Stimulated activated CD8-positive, alpha-beta memory T cell treated with anti-CD3 and anti-CD28 coated beads, Interleukin-15, amount 100 ng/mL, for 48 hours (primary cell): Measurements from ENCODE around the gene CHN1.

Experiments
- DNase-seq, 2 donors: peaks; one replicate each; pipeline ENCODE4 v3.0.0-alpha.2; 2020; ENCODE audit warnings: low read depth in 2 of 2

CHN1 gene

DNA sequence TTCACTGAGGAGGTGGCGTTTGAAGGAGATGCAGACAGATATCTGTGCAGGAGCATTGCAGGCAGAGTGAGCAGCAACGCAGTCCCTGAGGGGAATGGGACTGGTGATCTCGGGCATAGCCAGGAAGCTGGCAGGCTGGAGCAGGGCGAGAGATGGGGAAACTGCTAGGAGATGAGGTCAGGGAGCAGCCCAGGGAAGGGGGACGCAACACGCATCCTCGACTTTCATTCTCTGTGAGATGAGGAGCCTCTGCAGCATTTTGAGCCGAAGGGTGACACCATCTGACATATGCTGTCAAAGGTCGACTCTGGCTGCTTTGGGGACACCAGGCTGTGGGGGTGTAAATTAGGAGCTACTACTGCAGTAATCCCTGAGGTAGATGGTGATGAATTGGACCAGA lies 236.6 kb downstream of the CHN1 start:
- DNase-seq: no peak

DNA sequence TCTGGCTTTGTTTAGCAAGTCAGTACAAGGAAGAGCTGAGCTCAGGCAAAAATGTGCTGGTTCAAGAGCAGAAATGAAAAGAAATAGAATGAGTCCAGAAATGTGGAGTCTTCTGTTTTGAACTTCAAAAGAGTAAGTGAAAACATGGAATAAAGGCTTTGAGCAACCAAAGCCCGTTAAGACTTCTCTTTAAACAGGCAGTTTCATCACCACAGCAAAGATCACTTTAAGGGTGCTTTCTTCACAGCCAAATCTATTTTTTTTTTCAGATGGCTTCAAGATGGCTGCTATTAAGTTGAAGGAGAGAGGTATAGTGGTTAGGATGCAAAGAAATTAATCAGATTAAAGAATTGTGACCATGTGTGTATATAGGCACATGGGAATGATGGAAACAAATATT lies 238.9 kb downstream of the CHN1 start:
- DNase-seq: no peak

DNA sequence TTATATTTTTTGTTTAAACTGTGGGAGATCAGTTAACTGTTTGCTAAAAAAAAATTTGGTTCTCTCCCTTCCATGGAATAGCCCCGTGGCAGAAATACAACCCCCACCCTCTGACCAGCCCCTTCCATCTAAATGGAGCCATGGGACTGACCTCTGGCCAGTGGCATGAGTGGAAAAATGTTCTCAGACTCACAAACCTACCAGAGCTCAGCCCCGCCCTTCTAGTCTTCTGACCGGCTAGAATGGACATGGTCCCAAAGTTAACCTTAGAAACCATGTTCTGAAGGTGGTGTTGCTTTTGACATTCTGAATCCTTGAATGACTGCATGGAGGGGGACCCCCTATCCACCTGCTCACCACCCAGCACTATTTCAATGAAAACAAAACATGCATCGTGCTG lies 239.6 kb downstream of the CHN1 start:
- no peak for DNase-seq

DNA sequence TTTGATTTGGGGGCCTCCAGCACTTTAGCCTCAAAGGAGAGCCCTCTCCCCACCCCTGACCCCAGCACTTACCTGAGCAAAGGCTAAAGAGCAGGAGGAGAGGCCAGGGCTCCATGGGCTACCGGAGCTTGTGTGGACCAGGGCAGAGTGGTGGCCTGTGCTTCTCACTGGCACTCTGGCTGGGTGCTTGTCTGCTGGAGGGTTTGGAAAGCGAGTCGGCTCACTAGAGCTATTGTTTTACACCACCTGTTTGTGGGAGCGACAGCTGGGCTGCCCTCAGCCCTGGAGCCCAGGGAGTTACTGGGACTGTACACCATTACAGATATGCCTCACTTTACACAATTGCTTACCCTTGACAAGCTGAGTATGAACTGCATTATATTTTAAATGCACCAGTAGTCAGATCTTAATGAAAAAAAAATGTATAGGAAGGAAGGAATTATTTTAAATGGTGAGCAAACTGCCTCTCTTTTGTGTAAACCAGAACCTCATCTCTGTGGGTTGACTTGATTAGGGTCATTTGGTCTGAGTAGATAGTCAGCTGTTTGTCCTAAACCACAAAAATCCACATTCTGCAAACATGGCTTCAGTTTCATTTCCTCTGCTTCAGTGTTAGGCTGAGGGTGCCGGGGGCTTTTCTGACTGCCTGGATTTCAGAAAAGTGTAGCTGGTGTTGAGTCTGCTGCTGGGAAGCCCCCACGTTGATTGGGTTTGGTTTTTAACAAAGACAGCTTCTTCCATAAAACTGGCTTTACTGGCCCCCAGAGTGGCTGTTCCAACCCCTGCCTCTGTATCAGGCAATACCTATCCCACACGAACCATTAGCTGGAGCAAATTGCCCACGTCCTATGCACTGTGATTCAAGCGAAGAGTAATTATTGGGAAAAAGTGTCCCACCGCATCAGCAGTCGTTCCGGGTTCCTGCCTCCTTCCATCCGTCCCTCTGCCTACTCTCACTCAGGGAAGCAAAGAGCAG lies 240.6 kb downstream of the CHN1 start, which contains the start of gene CHRNA1:
Gene CHRNA1, minus strand, starts transcription at position 193 of the 976 bp plus-strand sequence. Its CDS starts 78 bp downstream, at position 115.
- no peak for DNase-seq

DNA sequence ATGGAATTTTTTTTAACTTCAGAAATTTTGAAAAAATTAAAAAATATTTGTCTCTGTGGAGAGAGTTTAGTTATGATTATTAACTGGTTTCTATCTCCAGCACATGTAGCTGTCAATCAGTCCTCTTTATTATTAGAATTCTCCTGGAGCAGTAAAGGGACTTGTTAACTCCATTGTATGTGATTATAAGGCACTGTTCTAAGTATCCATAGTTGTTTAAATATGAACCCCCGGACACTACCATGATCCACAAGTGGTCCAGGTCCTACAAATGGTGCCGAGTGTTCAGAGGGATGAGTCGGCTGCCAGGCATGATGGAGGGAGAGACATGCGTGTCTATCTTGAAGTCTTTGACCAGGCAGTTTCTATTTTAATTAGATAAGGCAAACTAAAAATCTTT lies 241.4 kb downstream of the CHN1 start:
- no peak for DNase-seq

DNA sequence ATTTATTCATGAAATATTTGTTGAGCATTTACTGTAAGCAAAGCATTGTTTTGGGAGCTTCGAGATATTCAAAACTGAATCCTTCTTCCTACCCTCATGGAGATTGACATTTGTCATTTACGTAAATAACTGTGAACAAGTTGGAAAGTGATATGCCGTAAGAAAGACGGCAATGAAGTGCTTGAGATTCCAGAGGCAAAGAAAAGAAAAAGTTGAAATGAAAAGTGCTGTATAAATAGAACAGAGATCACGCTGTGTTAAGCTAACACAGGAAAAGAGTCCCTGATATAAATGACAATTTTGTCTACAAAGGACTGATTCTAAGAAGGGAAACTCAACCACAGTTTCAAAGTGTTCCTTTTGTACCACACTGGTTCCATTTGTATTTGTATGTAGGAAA lies 242.7 kb downstream of the CHN1 start:
- no peak for DNase-seq

DNA sequence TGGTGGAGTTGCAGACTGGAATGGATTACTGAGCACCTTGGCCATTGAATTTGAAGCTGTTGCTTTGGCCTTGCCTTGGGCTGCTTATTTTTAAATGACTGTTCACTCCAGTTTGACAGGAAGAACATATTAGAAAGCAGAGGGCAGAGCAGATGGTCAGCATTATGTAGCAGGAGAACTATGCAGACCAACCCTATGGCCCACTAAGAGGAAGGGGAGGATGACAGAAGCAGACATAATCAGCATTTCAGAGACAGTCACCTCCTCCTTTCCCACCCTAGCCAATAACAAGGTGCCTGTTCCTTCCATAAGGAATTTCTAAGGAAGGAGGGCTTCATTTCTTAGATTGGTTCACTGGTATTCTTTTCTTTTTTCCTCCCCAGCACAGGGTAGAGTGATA lies 243.3 kb downstream of the CHN1 start:
- DNase-seq: no peak

DNA sequence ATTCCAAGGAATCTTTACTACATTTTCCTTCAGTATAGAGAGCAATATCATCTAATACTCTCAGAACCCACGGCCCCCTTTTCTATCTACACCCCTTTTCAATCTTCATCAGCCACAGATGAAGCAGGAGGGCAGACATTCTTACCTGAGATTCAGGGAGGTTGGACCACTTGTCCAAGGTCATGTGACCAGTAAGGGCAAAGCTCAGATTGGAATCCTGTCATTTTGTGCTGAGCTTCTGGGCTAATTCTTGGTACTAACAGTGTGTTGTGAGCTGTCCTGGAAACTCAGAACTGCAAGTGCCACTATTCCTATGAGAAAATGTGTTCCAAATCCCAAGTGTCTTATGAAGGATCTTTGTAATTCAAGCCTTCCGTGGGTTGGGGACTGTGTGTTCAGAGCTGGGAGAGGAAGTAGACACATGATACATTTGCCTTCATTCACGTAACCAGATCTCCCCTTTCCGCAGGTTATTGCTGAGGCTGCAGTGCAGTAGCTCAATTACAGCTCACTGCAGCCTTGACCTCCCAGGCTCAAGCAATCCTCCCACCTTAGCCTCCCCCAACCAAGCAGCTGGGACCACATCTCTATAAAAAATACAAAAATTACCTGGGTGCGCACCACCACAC lies 244.2 kb downstream of the CHN1 start:
- DNase-seq: no peak

DNA sequence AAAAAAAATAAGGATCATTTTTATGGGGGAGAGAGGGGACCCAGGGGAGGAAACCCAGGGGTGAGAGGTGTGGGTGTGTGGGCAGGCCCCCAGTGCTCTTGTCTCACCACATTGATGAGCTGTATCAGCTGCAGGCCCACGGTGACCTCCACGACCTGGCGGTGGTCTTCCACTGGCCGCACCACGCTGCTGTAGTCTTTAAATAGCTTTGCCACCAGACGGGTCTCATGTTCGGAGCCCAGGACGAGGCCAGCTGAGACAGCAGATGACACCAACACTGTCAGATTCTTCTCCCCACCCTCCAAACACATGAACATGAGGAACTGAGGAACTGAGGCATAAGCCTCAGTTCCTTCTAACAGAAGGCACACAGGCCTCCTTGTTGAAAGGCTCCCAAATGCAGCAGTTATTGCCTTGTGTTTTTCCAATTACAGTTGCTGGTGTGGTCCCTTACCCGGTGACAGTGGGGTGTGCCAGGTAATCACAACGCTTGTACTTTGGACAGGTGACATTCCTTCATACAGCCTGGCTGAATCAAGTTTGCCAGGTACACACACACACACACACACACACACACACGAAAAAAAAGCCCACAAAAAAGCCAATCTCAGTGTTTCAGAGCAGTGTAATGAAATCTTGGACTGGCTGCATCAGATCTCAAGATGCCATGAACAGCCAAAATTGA lies 245.7 kb downstream of the CHN1 start:
- no peak for DNase-seq

DNA sequence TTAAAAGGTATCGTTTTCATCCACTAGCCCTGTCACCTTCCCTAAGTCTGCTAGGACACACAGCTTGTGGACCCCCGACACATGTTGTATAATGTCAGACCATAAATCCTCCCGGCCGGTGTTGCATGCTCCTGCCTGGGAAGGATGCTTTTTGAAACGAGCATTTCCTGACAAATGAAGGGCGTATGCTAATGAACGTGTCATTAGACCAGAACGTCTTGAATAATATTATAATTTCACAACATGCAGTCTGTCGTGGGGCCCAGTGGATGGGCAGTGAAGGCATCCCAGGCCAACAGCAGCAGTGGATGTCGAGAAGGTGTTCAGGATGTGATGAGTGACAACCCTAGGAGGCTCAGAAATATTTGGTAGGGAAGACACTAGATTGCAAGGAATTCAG lies 248.4 kb downstream of the CHN1 start:
- no peak for DNase-seq

DNA sequence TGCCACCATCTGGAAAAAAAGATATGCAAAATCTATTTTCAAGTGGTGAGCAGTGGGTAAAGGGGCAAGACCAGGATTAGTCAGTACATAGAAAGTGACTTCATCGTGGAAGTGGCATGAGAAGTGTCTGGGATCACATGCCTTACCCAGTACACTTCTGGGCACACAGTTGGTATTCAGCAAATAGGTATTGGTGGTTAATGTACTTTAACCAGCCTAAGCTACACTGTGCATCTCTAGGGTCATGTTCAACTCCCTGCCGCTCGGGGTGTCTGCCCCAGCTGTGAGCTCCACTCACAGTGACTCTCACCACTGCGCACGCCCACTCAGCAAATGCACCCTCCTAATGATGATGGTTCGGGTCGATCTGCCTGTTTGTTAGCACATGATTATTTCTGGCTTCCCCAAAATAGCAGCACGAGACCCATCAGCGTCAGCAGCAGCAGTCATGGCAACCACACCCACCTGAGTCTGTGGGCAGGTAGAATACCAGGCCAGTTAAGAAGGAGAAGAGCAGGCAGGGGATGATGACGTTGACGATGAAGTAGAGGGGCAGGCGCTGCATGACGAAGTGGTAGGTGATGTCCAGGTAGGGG lies 252.0 kb downstream of the CHN1 start:
- DNase-seq: no peak

DNA sequence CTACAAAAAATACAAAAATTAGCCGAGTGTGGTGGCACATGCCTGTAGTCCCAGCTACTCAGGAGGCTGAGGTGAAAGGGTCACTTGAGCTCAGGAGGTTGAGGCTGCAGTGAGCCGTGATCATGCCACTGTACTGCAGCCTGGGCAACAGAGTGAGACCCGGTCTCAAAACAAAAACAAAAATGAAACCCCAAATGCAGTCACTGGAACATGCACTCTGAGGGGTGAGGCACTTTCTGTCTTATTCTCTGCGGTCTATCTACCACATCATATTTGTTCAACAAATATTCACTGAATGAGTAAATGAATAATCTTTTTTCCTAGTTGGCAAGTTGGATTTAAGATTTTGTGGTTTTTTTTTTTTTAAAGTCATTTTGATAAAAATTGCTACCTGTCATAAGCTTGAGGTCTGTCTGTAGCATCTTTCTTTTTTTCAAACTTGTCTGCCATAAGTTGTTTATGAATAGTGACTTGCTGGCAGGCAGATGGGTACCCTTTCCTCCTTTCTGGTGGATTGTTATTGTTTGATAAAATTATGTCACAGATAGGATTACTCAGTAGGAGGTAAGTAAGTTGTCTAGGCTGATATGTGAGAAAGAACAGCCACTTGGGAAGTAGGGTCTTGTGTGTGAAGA lies 252.7 kb downstream of the CHN1 start:
- no peak for DNase-seq

DNA sequence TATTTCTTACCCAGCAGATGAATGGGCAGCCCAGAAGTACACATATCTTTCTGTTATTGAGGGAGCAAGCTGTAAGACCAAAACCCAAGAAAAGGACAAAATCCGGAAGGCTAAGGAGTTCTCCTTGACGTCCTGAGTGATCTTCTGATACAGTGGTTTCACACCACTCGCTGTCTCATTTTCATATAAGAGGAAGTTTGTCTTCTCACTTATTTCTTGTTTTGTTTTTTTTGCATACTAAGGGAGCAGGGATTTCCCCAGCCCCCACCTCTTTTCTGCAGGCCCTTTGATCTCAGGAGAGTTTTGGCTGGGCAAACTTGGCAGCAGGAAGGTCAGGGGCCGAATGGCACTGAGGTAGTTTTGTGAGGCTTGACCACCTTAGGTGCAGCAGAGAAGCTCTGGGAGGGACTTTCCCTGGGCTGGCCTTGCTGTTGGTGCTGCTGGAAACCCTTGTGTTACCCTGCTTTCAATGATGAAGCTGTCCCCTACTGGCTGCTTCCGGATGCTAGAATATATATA lies 254.2 kb downstream of the CHN1 start:
- DNase-seq: peak in 1 of 2 donors; percentile 40

DNA sequence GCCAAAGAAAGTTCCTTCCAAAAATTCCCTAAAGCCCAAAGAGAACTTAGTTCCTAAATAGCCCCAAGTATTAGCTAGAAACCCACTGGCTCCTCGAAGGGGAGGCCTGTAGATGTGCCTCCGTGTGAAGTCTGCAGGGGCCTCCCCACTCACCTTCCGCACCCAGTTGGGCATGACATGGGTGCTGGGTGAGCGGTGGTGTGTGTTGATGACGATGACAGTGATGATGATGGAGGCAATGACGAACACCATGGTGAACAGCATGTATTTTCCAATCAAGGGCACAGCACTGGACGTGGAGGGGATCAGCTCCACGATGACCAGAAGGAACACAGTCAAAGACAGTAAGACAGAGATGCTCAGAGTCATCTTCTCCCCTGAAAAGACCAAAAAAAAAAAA lies 255.4 kb downstream of the CHN1 start:
- DNase-seq: no peak

DNA sequence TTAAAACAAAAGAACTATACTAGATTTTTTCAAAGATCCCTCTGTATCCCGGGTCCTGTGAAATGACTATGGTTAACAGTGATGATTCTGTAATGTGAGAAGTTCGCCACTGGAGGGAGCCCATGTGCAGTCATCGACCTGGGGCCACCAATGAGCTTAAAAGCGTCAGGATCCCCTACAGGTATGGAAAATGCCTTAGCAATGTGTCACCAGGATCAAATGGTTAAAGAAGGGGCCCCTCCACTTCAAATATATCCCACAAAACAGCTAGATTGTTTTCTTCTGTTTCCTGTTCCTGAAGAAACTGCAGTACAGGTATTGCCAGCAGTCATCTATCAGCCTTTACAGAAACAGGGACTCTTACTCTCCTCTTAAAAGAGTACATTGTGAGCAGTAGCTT lies 256.2 kb downstream of the CHN1 start:
- peak; percentile 47 to 51 for DNase-seq
